Endodermal cell (in vitro differentiated cells): ENCODE data around the gene FCGBP. TPM values are rescaled to one million over a fixed set of nuclear protein-coding genes. Genes with fewer than 3 reads are reported as not detected.
A peak's percentile ranks its signal among the peaks of the same experiment; 100 is the strongest.

ENCODE experiments used
- DNase-seq: peaks from one replicate; pipeline ENCODE4 v3.0.0-alpha.2; 2017
- H3K27ac ChIP-seq: 2 replicates; pipeline ENCODE4 v1.5.1; 2013; ENCODE audit warnings: mild to moderate bottlenecking, low read depth, low read length, moderate library complexity
- H3K27me3 ChIP-seq: 2 replicates; pipeline ENCODE4 v1.6.1; 2013; ENCODE audit warnings: mild to moderate bottlenecking, low read length, moderate library complexity; ENCODE audit not compliant: insufficient read depth, control insufficient read depth, poor library complexity, severe bottlenecking
- H3K36me3 ChIP-seq: 2 replicates; pipeline ENCODE4 v1.7.0; 2013; ENCODE audit warnings: mild to moderate bottlenecking, low read length, moderate library complexity; ENCODE audit not compliant: control insufficient read depth, insufficient read depth
- H3K4me1 ChIP-seq: one replicate; pipeline ENCODE4 v1.7.0; 2013; ENCODE audit warnings: low read length; ENCODE audit not compliant: control insufficient read depth, insufficient read depth
- H3K4me3 ChIP-seq: 2 replicates; pipeline ENCODE4 v1.5.1; 2013; ENCODE audit warnings: mild to moderate bottlenecking, low read length, moderate library complexity
- H3K9ac ChIP-seq: 2 replicates; pipeline ENCODE4 v1.6.1; 2013; ENCODE audit warnings: mild to moderate bottlenecking, low read length, moderate library complexity; ENCODE audit not compliant: poor library complexity, severe bottlenecking; ENCODE audit errors: extremely low read depth
- H3K9me3 ChIP-seq: 2 replicates; pipeline ENCODE4 v1.6.1; 2013; ENCODE audit warnings: mild to moderate bottlenecking, low read length, moderate library complexity; ENCODE audit not compliant: control insufficient read depth
- H3K27ac Mint-ChIP-seq: 2 replicates; pipeline ENCODE4 v1.8.0; 2020; ENCODE audit warnings: mixed read lengths
- H3K27me3 Mint-ChIP-seq: 2 replicates; pipeline ENCODE4 v1.8.0; 2021; ENCODE audit warnings: mild to moderate bottlenecking, mixed read lengths; ENCODE audit not compliant: insufficient read depth
- H3K36me3 Mint-ChIP-seq: 2 replicates; pipeline ENCODE4 v1.8.0; 2020; ENCODE audit warnings: low read depth, mixed read lengths
- H3K4me1 Mint-ChIP-seq: 2 replicates; pipeline ENCODE4 v1.8.0; 2020; ENCODE audit warnings: mixed read lengths
- H3K4me3 Mint-ChIP-seq: 2 replicates; pipeline ENCODE4 v1.8.0; 2020; ENCODE audit warnings: mild to moderate bottlenecking, moderate library complexity, mixed read lengths
- H3K9me3 Mint-ChIP-seq: 2 replicates; pipeline ENCODE4 v1.8.0; 2020; ENCODE audit warnings: mild to moderate bottlenecking, mixed read lengths
- CTCF ChIP-seq: fragments of 200-600 bp; sonication (generic); conservative IDR thresholded peaks from 2 replicates; pipeline ENCODE4 v1.5.0; 2021; ENCODE audit warnings: antibody characterized with exemption, mild to moderate bottlenecking
- WGBS, 2 experiments: methylation state at CpG; one replicate each; pipeline versions ENCODE4 v1.1.5 to v1.1.7; 2013; ENCODE audit warnings: missing lambda C conversion rate in 2 of 2, mixed read lengths in 1 of 2; ENCODE audit not compliant: insufficient coverage in 1 of 2, insufficient read length in 1 of 2; 5-methylcytosine and 5-hydroxymethylcytosine counted together
- total RNA-seq, 2 donors: library from RNA; stranded (reverse); fragmentation: NEBNext Ultra II Directional in 1 of 2; extraction: Animal tissue kit (Norgen Biotek cat#: 25700) in 1 of 2; gene quantifications; 2 replicates in 1 of 2; 3 replicates in 1 of 2; pipeline ENCODE4 v1.2.1, GENCODE V29; 2021

Gene FCGBP
- total RNA-seq, 2 donors from 2014 or later = 0.29 to 0.62 TPM

GRCh38 chr19:39969266-39969665 lies 34.8 kb upstream of the FCGBP start:
- Mint-ChIP-seq H3K4me1 (peaks cover 12% of the 10 kb centered on the region), H3K36me3 (peaks cover 27% of the 10 kb centered on the region), H3K27ac (no peak overlapping the region), H3K4me3 (peak overlapping the region; percentile 100), H3K9me3 (no peaks in the 10 kb centered on the region), H3K27me3 (no peaks in the 10 kb centered on the region)
- TF ChIP-seq CTCF = no peak
- DNase-seq = no peak
- no peak overlapping the region for H3K9ac ChIP-seq
- H3K36me3 ChIP-seq = peaks cover 21% of the 10 kb centered on the region
- H3K27ac ChIP-seq = no peak overlapping the region
- no peak overlapping the region for H3K4me3 ChIP-seq
- no peaks in the 10 kb centered on the region for H3K4me1 ChIP-seq
- H3K9me3 ChIP-seq = no peaks in the 10 kb centered on the region
- no peaks in the 10 kb centered on the region for H3K27me3 ChIP-seq
- WGBS, 2 experiments = 97 to 99% methylated on average over 4 to 5 of the region's 6 CpGs

- H3K4me3 Mint-ChIP-seq = no peak overlapping the region
- no peak for DNase-seq
- no peaks in the 10 kb centered on the region for H3K27me3 Mint-ChIP-seq
- peaks cover 22% of the 10 kb centered on the region for H3K36me3 Mint-ChIP-seq
- 93 to 95% methylated on average over 10 to 15 of the region's 15 CpGs for WGBS, 2 experiments
- peaks cover 12% of the 10 kb centered on the region for H3K4me1 Mint-ChIP-seq
- TF ChIP-seq CTCF = no peak
- no peaks in the 10 kb centered on the region for H3K4me1 ChIP-seq
- no peaks in the 10 kb centered on the region for H3K9me3 ChIP-seq
- H3K27me3 ChIP-seq = no peaks in the 10 kb centered on the region
- no peak overlapping the region for H3K4me3 ChIP-seq
- H3K9ac ChIP-seq = no peak overlapping the region
- peaks cover 16% of the 10 kb centered on the region for H3K36me3 ChIP-seq
- no peak overlapping the region for H3K27ac ChIP-seq
- no peaks in the 10 kb centered on the region for H3K9me3 Mint-ChIP-seq
- H3K27ac Mint-ChIP-seq = no peak overlapping the region
Observed at GRCh38 chr19:39968789-39969188, 34.4 kb upstream of the FCGBP start.

- H3K27me3 ChIP-seq = no peaks in the 10 kb centered on the region
- no peak overlapping the region for H3K27ac Mint-ChIP-seq
- H3K4me1 ChIP-seq = no peaks in the 10 kb centered on the region
- no peak overlapping the region for H3K4me3 Mint-ChIP-seq
- H3K4me3 ChIP-seq = no peak overlapping the region
- H3K4me1 Mint-ChIP-seq = peaks cover 12% of the 10 kb centered on the region
- H3K36me3 Mint-ChIP-seq = peaks cover 14% of the 10 kb centered on the region
- no peak overlapping the region for H3K9ac ChIP-seq
- H3K27ac ChIP-seq = no peak overlapping the region
- peaks cover 5% of the 10 kb centered on the region for H3K36me3 ChIP-seq
- no peak for TF ChIP-seq CTCF
- no peaks in the 10 kb centered on the region for H3K9me3 Mint-ChIP-seq
- H3K27me3 Mint-ChIP-seq = no peaks in the 10 kb centered on the region
- WGBS, 2 experiments = 91% methylated on average over 8 to 9 of the region's 9 CpGs
- no peak for DNase-seq
- H3K9me3 ChIP-seq = no peaks in the 10 kb centered on the region
Observed at GRCh38 chr19:39967561-39967960, 33.1 kb upstream of the FCGBP start.
